PC-9 (cell line): Measurements from ENCODE around the gene METTL6. TPM values are rescaled to one million over a fixed set of nuclear protein-coding genes. Genes with fewer than 3 reads are reported as not detected.
"Not testable (repeated sequence)": the region's sequence is repeated elsewhere in the genome, so short reads cannot be mapped to it uniquely, and the experiment has no call there.

Source experiments
- BruUV-seq: library from RNA; stranded (reverse); fragments of 400-500 nt; replicated peaks from 2 replicates; lab custom pipeline; 2021; lab: Mats Ljungman, UMichigan
- CTCF ChIA-PET: fragments of 300-600 bp; sonication (Branson Sonifier 250); formaldehyde crosslinking; loops from one replicate; lab custom pipeline; 2022; ENCODE audit warnings: antibody characterized with exemption; lab: Charles Lee
- POLR2A ChIA-PET: fragments of 300-600 bp; sonication (Branson Sonifier 250); formaldehyde crosslinking; loops from one replicate; lab custom pipeline; 2022; ENCODE audit warnings: antibody characterized with exemption; ENCODE audit not compliant: unreplicated experiment; lab: Charles Lee
- DNase-seq, 2 experiments: peaks; one replicate each; pipeline versions ENCODE4 v3.0.0 to v3.0.0-alpha.2; 2015 to 2022; ENCODE audit warnings: mixed read lengths in 1 of 2
- H2AFZ ChIP-seq: fragments of 200-600 bp; sonication (generic); 2 replicates; pipeline ENCODE4 v1.8.1; 2017; ENCODE audit warnings: antibody characterized with exemption
- H3F3A ChIP-seq: fragments of 200-600 bp; sonication (generic); 2 replicates; pipeline ENCODE4 v1.8.1; 2017; ENCODE audit warnings: antibody characterized with exemption, mild to moderate bottlenecking, low read depth; ENCODE audit not compliant: insufficient read depth
- H3K27ac ChIP-seq: fragments of 200-600 bp; sonication (generic); 2 replicates; pipeline ENCODE4 v1.6.1; 2016; ENCODE audit warnings: mixed run types
- H3K27me3 ChIP-seq: fragments of 200-600 bp; sonication (generic); 2 replicates; pipeline ENCODE4 v1.6.1; 2016; ENCODE audit warnings: low read depth, mixed run types; ENCODE audit not compliant: insufficient read depth
- H3K36me3 ChIP-seq: fragments of 200-600 bp; sonication (generic); 2 replicates; pipeline ENCODE4 v1.6.1; 2016; ENCODE audit warnings: low read depth, mixed run types
- H3K4me1 ChIP-seq: fragments of 200-600 bp; sonication (generic); replicated peaks from 2 replicates; pipeline ENCODE4 v1.6.1; 2016; ENCODE audit warnings: mixed run types; ENCODE audit not compliant: insufficient read depth
- H3K4me2 ChIP-seq: fragments of 200-600 bp; sonication (generic); 2 replicates; pipeline ENCODE4 v1.6.1; 2017; ENCODE audit warnings: mixed run types
- H3K4me3 ChIP-seq: fragments of 200-600 bp; sonication (generic); 2 replicates; pipeline ENCODE4 v1.6.1; 2016; ENCODE audit warnings: mixed run types
- H3K79me2 ChIP-seq: fragments of 200-600 bp; sonication (generic); 2 replicates; pipeline ENCODE4 v1.6.1; 2017; ENCODE audit warnings: low read depth, mixed run types
- H3K9me2 ChIP-seq: fragments of 200-600 bp; sonication (generic); 2 replicates; pipeline ENCODE4 v1.8.1; 2017; ENCODE audit warnings: mild to moderate bottlenecking; ENCODE audit not compliant: insufficient read depth
- H3K9me3 ChIP-seq: fragments of 200-600 bp; sonication (generic); 2 replicates; pipeline ENCODE4 v1.8.1; 2016; ENCODE audit warnings: low read depth; ENCODE audit not compliant: insufficient read depth
- H4K20me1 ChIP-seq: fragments of 200-600 bp; sonication (generic); 2 replicates; pipeline ENCODE4 v1.8.1; 2017; ENCODE audit not compliant: insufficient read depth
- EZH2 ChIP-seq: fragments of 200-600 bp; sonication (generic); IDR thresholded peaks from 2 replicates; pipeline ENCODE4 v1.8.0; 2017; ENCODE audit warnings: antibody characterized with exemption, low read depth
- intact Hi-C: fragments of 100-400 bp; cut with micrococcal nuclease; formaldehyde crosslinking; loops from one replicate; pipeline ENCODE4 v1.10.0; 2022; ENCODE audit not compliant: unreplicated experiment
- total RNA-seq: library from RNA; stranded (reverse); gene quantifications from 2 replicates; pipeline ENCODE4 v1.2.3, GENCODE V29; 2021
- TF ChIP-seq, protein P1 (sequence below): fragments of 200-600 bp; sonication (generic); conservative IDR thresholded peaks from 2 replicates; pipeline ENCODE4 v1.6.1; 2017; ENCODE audit warnings: mixed run types, antibody characterized with exemption, mild to moderate bottlenecking, moderate library complexity

The METTL6 gene
- total RNA-seq, 1 experiment from 2014 or later: 17.2 TPM

DNA sequence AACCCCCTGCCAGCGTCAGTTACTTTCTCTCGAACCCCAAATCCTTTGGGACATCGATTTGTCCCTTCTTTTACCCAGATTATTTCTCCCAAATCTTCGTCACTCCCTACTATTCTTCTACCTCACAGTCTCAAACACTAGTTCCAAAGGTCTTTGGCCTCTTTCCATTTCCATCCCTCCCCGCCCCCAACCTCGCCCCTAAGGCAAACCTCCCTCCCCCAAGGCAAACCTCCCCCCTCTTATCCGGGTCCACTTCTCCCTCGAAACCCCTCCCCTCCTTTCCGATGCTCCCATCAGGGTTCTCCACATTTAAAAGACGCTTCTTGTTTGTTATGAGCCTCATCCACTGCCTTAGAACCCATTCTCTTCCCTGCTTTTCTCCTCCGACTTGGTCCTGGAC is 637 bp upstream of the METTL6 start:
- Histone ChIP-seq H3K79me2 (peaks cover 64% of the 10 kb centered on the region), H4K20me1 (peaks cover 21% of the 10 kb centered on the region), H2AFZ (peak overlapping the region; percentile 99), H3K9me3 (no peaks in the 10 kb centered on the region), H3K4me3 (peak overlapping the region; percentile 96), H3K36me3 (peaks cover 24% of the 10 kb centered on the region; the same call in 1 of the 2 replicates), H3F3A (no peaks in the 10 kb centered on the region), H3K27me3 (no peaks in the 10 kb centered on the region), H3K4me2 (peak overlapping the region; percentile 93), H3K9me2 (no peaks in the 10 kb centered on the region), H3K4me1 (peaks cover 20% of the 10 kb centered on the region), H3K27ac (no peak overlapping the region)
- DNase-seq: no peak
- ChIA-PET CTCF (no interaction called here), POLR2A (no interaction called here)
- TF ChIP-seq, protein P1, sequence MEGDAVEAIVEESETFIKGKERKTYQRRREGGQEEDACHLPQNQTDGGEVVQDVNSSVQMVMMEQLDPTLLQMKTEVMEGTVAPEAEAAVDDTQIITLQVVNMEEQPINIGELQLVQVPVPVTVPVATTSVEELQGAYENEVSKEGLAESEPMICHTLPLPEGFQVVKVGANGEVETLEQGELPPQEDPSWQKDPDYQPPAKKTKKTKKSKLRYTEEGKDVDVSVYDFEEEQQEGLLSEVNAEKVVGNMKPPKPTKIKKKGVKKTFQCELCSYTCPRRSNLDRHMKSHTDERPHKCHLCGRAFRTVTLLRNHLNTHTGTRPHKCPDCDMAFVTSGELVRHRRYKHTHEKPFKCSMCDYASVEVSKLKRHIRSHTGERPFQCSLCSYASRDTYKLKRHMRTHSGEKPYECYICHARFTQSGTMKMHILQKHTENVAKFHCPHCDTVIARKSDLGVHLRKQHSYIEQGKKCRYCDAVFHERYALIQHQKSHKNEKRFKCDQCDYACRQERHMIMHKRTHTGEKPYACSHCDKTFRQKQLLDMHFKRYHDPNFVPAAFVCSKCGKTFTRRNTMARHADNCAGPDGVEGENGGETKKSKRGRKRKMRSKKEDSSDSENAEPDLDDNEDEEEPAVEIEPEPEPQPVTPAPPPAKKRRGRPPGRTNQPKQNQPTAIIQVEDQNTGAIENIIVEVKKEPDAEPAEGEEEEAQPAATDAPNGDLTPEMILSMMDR: no peak
- no peak for TF ChIP-seq EZH2
- intact Hi-C loops: loop anchor here (5.0 kb wide), 1 partner anchor 134 kb away; no protein-coding TSS in a partner anchor
- no TSS peak for BruUV-seq

DNA sequence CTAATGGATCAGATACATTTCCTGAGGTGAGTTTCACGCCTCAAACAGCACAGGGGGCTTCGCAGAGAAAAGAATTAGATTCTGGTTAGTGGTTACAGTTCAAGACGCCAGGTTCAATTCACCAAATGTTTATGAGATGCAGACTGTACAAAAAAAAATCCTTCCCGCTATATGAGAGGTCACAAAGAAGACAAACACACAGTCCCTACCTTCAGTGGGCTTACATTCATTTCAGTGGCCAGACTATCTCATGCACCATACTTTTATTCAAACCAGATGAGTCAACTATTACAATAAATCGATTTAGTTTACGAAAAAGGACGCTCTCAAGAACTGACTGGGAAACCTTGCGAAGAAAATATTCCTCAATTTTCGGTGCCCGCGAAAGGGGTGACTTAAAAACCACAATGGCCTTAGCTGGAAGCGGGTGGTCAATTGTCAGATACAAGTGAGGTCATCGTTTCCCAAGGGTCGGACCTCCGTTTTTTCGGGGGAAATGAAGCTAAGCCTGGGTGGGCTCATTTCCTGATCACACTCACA is 695 bp downstream of the METTL6 start:
- 0 out of 2 replicates have a peak overlapping the region, but pooled peaks have one; percentile 52 for H3K27ac ChIP-seq
- peak overlapping the region; percentile 93 for H3K4me2 ChIP-seq
- H3K9me3 ChIP-seq: no peaks in the 10 kb centered on the region
- intact Hi-C loops: loop anchor here (5.0 kb wide), 1 partner anchor 136 kb away; no protein-coding TSS in a partner anchor
- POLR2A ChIA-PET: no interaction called here
- TF ChIP-seq, protein P1: no peak
- TF ChIP-seq EZH2: no peak
- peaks cover 61% of the 10 kb centered on the region for H3K79me2 ChIP-seq
- H3K4me3 ChIP-seq: peak overlapping the region; percentile 96
- H3K27me3 ChIP-seq: no peaks in the 10 kb centered on the region
- H2AFZ ChIP-seq: peak overlapping the region; percentile 99
- peaks cover 16% of the 10 kb centered on the region; the same call in 1 of the 2 replicates for H3K36me3 ChIP-seq
- peaks cover 21% of the 10 kb centered on the region for H4K20me1 ChIP-seq
- H3K9me2 ChIP-seq: no peaks in the 10 kb centered on the region
- DNase-seq: no peak
- peaks cover 20% of the 10 kb centered on the region for H3K4me1 ChIP-seq
- CTCF ChIA-PET: no interaction called here
- TSS peak; percentile 60 for BruUV-seq
- H3F3A ChIP-seq: no peaks in the 10 kb centered on the region

DNA sequence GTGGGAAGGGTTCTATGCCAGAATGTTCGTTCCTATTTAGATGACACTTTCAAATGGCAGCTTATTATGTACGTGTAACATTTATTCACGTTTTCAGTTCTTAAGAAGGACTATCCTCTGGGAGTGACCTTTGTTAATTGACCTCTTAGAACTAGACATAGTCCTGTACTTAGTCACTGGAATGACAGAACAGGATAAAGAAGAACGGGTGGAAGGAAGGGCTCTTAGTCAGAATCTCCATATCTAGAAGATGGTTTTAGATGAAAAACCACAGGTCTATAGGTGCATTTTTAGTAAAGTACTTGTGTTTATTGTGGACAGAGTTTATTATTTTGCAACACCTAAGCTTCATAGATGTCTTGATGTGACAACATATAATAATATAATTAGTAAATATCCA is 6.5 kb downstream of the METTL6 start:
- peaks cover 4% of the 10 kb centered on the region; the same call in 1 of the 2 replicates for H4K20me1 ChIP-seq
- no peak overlapping the region for H3K4me2 ChIP-seq
- peaks cover under 1% of the 10 kb centered on the region; the same call in 1 of the 2 replicates for H3K4me1 ChIP-seq
- no peak overlapping the region for H2AFZ ChIP-seq
- DNase-seq: no peak
- H3K27me3 ChIP-seq: no peaks in the 10 kb centered on the region
- H3K9me3 ChIP-seq: no peaks in the 10 kb centered on the region
- no peak overlapping the region for H3K4me3 ChIP-seq
- no peak overlapping the region for H3K27ac ChIP-seq
- H3K9me2 ChIP-seq: no peaks in the 10 kb centered on the region
- TF ChIP-seq EZH2: no peak
- TF ChIP-seq, protein P1: no peak
- H3K79me2 ChIP-seq: peaks cover 3% of the 10 kb centered on the region; the same call in 1 of the 2 replicates
- intact Hi-C loops: no loop called here
- no peaks in the 10 kb centered on the region for H3F3A ChIP-seq
- BruUV-seq: no TSS peak
- POLR2A ChIA-PET: no interaction called here
- CTCF ChIA-PET: no interaction called here
- H3K36me3 ChIP-seq: 0 out of 2 replicates have a peak, but pooled peaks cover 21% of the 10 kb centered on the region

DNA sequence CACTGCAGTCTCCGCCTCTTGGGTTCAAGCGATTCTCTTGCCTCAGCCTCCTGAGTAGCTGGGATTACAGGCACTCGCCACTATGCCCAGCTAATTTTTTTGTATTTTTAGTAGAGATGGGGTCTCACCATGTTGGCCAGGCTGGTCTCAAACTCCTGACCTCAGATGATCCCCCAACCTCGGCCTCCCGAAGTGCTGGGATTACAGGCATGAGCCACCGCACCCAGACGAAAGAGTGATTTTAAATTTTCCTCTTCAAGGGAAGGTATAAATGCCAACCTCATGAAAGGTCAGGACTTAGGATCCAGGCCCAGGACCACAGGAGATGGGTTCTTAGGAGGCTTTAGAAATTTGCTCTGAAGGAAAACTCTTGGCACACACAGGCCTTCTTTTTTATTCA is 16.4 kb downstream of the METTL6 start:
- H3K79me2 ChIP-seq, H3F3A ChIP-seq, H4K20me1 ChIP-seq, intact Hi-C loops, H2AFZ ChIP-seq, H3K4me2 ChIP-seq, CTCF ChIA-PET, H3K4me3 ChIP-seq, H3K4me1 ChIP-seq, H3K27ac ChIP-seq, BruUV-seq, H3K9me3 ChIP-seq, POLR2A ChIA-PET, H3K9me2 ChIP-seq, H3K27me3 ChIP-seq, DNase-seq: not testable (repeated sequence)
- H3K36me3 ChIP-seq: peaks cover 25% of the 10 kb centered on the region
